Activated naive CD8-positive, alpha-beta T cell (primary cell): ENCODE results near the gene MYO6.

ENCODE experiments used
- H3K27ac Mint-ChIP-seq: one replicate; pipeline ENCODE4 v1.8.0; 2021; ENCODE audit warnings: mixed read lengths
- H3K27me3 Mint-ChIP-seq: one replicate; pipeline ENCODE4 v1.8.0; 2021; ENCODE audit warnings: mixed read lengths
- H3K36me3 Mint-ChIP-seq: one replicate; pipeline ENCODE4 v1.8.0; 2021; ENCODE audit warnings: mixed read lengths
- H3K4me1 Mint-ChIP-seq: one replicate; pipeline ENCODE4 v1.8.0; 2021; ENCODE audit warnings: low read depth, mixed read lengths
- H3K4me3 Mint-ChIP-seq: one replicate; pipeline ENCODE4 v1.8.0; 2021; ENCODE audit warnings: mild to moderate bottlenecking, mixed read lengths
- H3K9me3 Mint-ChIP-seq: one replicate; pipeline ENCODE4 v1.8.0; 2021; ENCODE audit warnings: low read depth, mixed read lengths

Gene MYO6

GRCh38 chr6:75752365-75752764 lies 3.3 kb downstream of the MYO6 start:
- Mint-ChIP-seq H3K4me3 (no peak overlapping the region), H3K9me3 (no peaks in the 10 kb centered on the region), H3K4me1 (peaks cover 9% of the 10 kb centered on the region), H3K36me3 (no peaks in the 10 kb centered on the region), H3K27me3 (peaks cover 22% of the 10 kb centered on the region), H3K27ac (no peak overlapping the region)

- peaks cover 13% of the 10 kb centered on the region for H3K27me3 Mint-ChIP-seq
- no peaks in the 10 kb centered on the region for H3K4me1 Mint-ChIP-seq
- H3K9me3 Mint-ChIP-seq = no peaks in the 10 kb centered on the region
- H3K4me3 Mint-ChIP-seq = no peak overlapping the region
- H3K27ac Mint-ChIP-seq = no peak overlapping the region
- H3K36me3 Mint-ChIP-seq = no peaks in the 10 kb centered on the region
These were observed 6.7 kb downstream of the MYO6 start for GRCh38 chr6:75755704-75756103.

- Mint-ChIP-seq H3K4me1 (no peaks in the 10 kb centered on the region), H3K4me3 (no peak overlapping the region), H3K9me3 (no peaks in the 10 kb centered on the region), H3K36me3 (no peaks in the 10 kb centered on the region), H3K27me3 (peaks cover 12% of the 10 kb centered on the region), H3K27ac (no peak overlapping the region)
These were observed 8.3 kb downstream of the MYO6 start for GRCh38 chr6:75757295-75757694.

- no peaks in the 10 kb centered on the region for H3K36me3 Mint-ChIP-seq
- H3K9me3 Mint-ChIP-seq = no peaks in the 10 kb centered on the region
- no peaks in the 10 kb centered on the region for H3K4me1 Mint-ChIP-seq
- H3K4me3 Mint-ChIP-seq = no peak overlapping the region
- H3K27ac Mint-ChIP-seq = no peak overlapping the region
- H3K27me3 Mint-ChIP-seq = peaks cover 14% of the 10 kb centered on the region
These were observed 9.0 kb downstream of the MYO6 start for GRCh38 chr6:75758061-75758460.

- H3K4me3 Mint-ChIP-seq = no peak overlapping the region
- peaks cover 16% of the 10 kb centered on the region for H3K27me3 Mint-ChIP-seq
- H3K27ac Mint-ChIP-seq = no peak overlapping the region
- H3K36me3 Mint-ChIP-seq = no peaks in the 10 kb centered on the region
- no peaks in the 10 kb centered on the region for H3K4me1 Mint-ChIP-seq
- no peaks in the 10 kb centered on the region for H3K9me3 Mint-ChIP-seq
These were observed 10.2 kb downstream of the MYO6 start for GRCh38 chr6:75759207-75759606.

- H3K9me3 Mint-ChIP-seq = no peaks in the 10 kb centered on the region
- H3K4me1 Mint-ChIP-seq = no peaks in the 10 kb centered on the region
- no peak overlapping the region for H3K4me3 Mint-ChIP-seq
- no peak overlapping the region for H3K27ac Mint-ChIP-seq
- no peaks in the 10 kb centered on the region for H3K36me3 Mint-ChIP-seq
- peaks cover 14% of the 10 kb centered on the region for H3K27me3 Mint-ChIP-seq
These were observed 11.3 kb downstream of the MYO6 start for GRCh38 chr6:75760320-75760719.

GRCh38 chr6:75761489-75761888 lies 12.4 kb downstream of the MYO6 start:
- peaks cover 12% of the 10 kb centered on the region for H3K27me3 Mint-ChIP-seq
- H3K36me3 Mint-ChIP-seq = no peaks in the 10 kb centered on the region
- H3K27ac Mint-ChIP-seq = no peak overlapping the region
- no peaks in the 10 kb centered on the region for H3K4me1 Mint-ChIP-seq
- H3K4me3 Mint-ChIP-seq = no peak overlapping the region
- H3K9me3 Mint-ChIP-seq = no peaks in the 10 kb centered on the region

GRCh38 chr6:75762063-75762462 lies 13.0 kb downstream of the MYO6 start:
- H3K9me3 Mint-ChIP-seq = no peaks in the 10 kb centered on the region
- no peak overlapping the region for H3K27ac Mint-ChIP-seq
- H3K4me3 Mint-ChIP-seq = no peak overlapping the region
- H3K4me1 Mint-ChIP-seq = no peaks in the 10 kb centered on the region
- H3K36me3 Mint-ChIP-seq = no peaks in the 10 kb centered on the region
- peaks cover 12% of the 10 kb centered on the region for H3K27me3 Mint-ChIP-seq

GRCh38 chr6:75766387-75766786 lies 17.3 kb downstream of the MYO6 start:
- Mint-ChIP-seq H3K27me3 (peaks cover 7% of the 10 kb centered on the region), H3K27ac (no peak overlapping the region), H3K9me3 (no peaks in the 10 kb centered on the region), H3K36me3 (no peaks in the 10 kb centered on the region), H3K4me1 (no peaks in the 10 kb centered on the region), H3K4me3 (no peak overlapping the region)

- no peaks in the 10 kb centered on the region for H3K27me3 Mint-ChIP-seq
- H3K27ac Mint-ChIP-seq = no peak overlapping the region
- H3K36me3 Mint-ChIP-seq = no peaks in the 10 kb centered on the region
- H3K4me1 Mint-ChIP-seq = no peaks in the 10 kb centered on the region
- no peak overlapping the region for H3K4me3 Mint-ChIP-seq
- H3K9me3 Mint-ChIP-seq = no peaks in the 10 kb centered on the region
These were observed 21.8 kb downstream of the MYO6 start for GRCh38 chr6:75770844-75771243.

GRCh38 chr6:75775219-75775618 lies 26.2 kb downstream of the MYO6 start:
- no peak overlapping the region for H3K4me3 Mint-ChIP-seq
- no peaks in the 10 kb centered on the region for H3K36me3 Mint-ChIP-seq
- H3K4me1 Mint-ChIP-seq = no peaks in the 10 kb centered on the region
- no peaks in the 10 kb centered on the region for H3K27me3 Mint-ChIP-seq
- H3K9me3 Mint-ChIP-seq = no peaks in the 10 kb centered on the region
- H3K27ac Mint-ChIP-seq = no peak overlapping the region

GRCh38 chr6:75776461-75776860 lies 27.4 kb downstream of the MYO6 start:
- Mint-ChIP-seq H3K27me3 (peaks cover 3% of the 10 kb centered on the region), H3K36me3 (no peaks in the 10 kb centered on the region), H3K4me1 (no peaks in the 10 kb centered on the region), H3K4me3 (no peak overlapping the region), H3K9me3 (no peaks in the 10 kb centered on the region), H3K27ac (no peak overlapping the region)

- H3K27ac Mint-ChIP-seq = no peak overlapping the region
- H3K4me1 Mint-ChIP-seq = peaks cover 2% of the 10 kb centered on the region
- no peaks in the 10 kb centered on the region for H3K36me3 Mint-ChIP-seq
- no peaks in the 10 kb centered on the region for H3K9me3 Mint-ChIP-seq
- peaks cover 6% of the 10 kb centered on the region for H3K27me3 Mint-ChIP-seq
- H3K4me3 Mint-ChIP-seq = no peak overlapping the region
These were observed 29.7 kb downstream of the MYO6 start for GRCh38 chr6:75778757-75779156.

- H3K27ac Mint-ChIP-seq = no peak overlapping the region
- H3K27me3 Mint-ChIP-seq = peaks cover 8% of the 10 kb centered on the region
- H3K9me3 Mint-ChIP-seq = no peaks in the 10 kb centered on the region
- H3K4me1 Mint-ChIP-seq = peaks cover 2% of the 10 kb centered on the region
- no peak overlapping the region for H3K4me3 Mint-ChIP-seq
- no peaks in the 10 kb centered on the region for H3K36me3 Mint-ChIP-seq
These were observed 37.1 kb downstream of the MYO6 start for GRCh38 chr6:75786152-75786551.

GRCh38 chr6:75788894-75789293 lies 39.9 kb downstream of the MYO6 start:
- Mint-ChIP-seq H3K27me3 (peaks cover 3% of the 10 kb centered on the region), H3K9me3 (no peaks in the 10 kb centered on the region), H3K4me3 (no peak overlapping the region), H3K36me3 (no peaks in the 10 kb centered on the region), H3K4me1 (no peaks in the 10 kb centered on the region), H3K27ac (no peak overlapping the region)

GRCh38 chr6:75791881-75792280 lies 42.8 kb downstream of the MYO6 start:
- H3K27ac Mint-ChIP-seq = no peak overlapping the region
- no peak overlapping the region for H3K4me3 Mint-ChIP-seq
- no peaks in the 10 kb centered on the region for H3K27me3 Mint-ChIP-seq
- H3K36me3 Mint-ChIP-seq = no peaks in the 10 kb centered on the region
- H3K9me3 Mint-ChIP-seq = no peaks in the 10 kb centered on the region
- H3K4me1 Mint-ChIP-seq = no peaks in the 10 kb centered on the region
